ENCODE data around the gene KDM7A. TPM values are rescaled to one million over a fixed set of nuclear protein-coding genes. Genes with fewer than 3 reads are reported as not detected.

Gene KDM7A
- total RNA-seq, 4 donors from 2014 or later, result 38.0 to 59.3 (median 38.8) TPM

- peaks cover 0 to 29% (median 0%) of the 10 kb centered on the region in 4 donors for H3K4me1 ChIP-seq
- H3K36me3 ChIP-seq, result peaks cover 0 to 7% (median 0%) of the 10 kb centered on the region in 3 donors
- no peak for DNase-seq
- H3K4me3 ChIP-seq, result no peak overlapping the region
- no peaks in the 10 kb centered on the region for H3K27me3 ChIP-seq
- H3K27ac ChIP-seq, result no peak overlapping the region
- TF ChIP-seq POLR2A (IDR thresholded peaks at IDR 0.05) (no peak), CTCF (IDR thresholded peaks at IDR 0.05) (no peak)
- H3K9me3 ChIP-seq, result no peaks in the 10 kb centered on the region
Observed at GRCh38 chr7:140141256-140141655, 35.5 kb downstream of the KDM7A start.

GRCh38 chr7:140137078-140137477, 39.7 kb downstream of the KDM7A start:
- H3K36me3 ChIP-seq, result peaks cover 0 to 20% (median 0%) of the 10 kb centered on the region in 3 donors
- no peak overlapping the region for H3K4me3 ChIP-seq
- H3K9me3 ChIP-seq, result no peaks in the 10 kb centered on the region
- no peak overlapping the region for H3K27ac ChIP-seq
- peaks cover 0 to 30% (median 0%) of the 10 kb centered on the region in 4 donors for H3K4me1 ChIP-seq
- DNase-seq, result no peak
- no peak for TF ChIP-seq POLR2A (IDR thresholded peaks at IDR 0.05)
- TF ChIP-seq CTCF (IDR thresholded peaks at IDR 0.05), result no peak
- H3K27me3 ChIP-seq, result no peaks in the 10 kb centered on the region

GRCh38 chr7:140136073-140136472, 40.7 kb downstream of the KDM7A start:
- Histone ChIP-seq H3K4me3 (no peak overlapping the region), H3K4me1 (peaks cover 0 to 24% (median 0%) of the 10 kb centered on the region in 4 donors), H3K36me3 (peaks cover 0 to 28% (median 0%) of the 10 kb centered on the region in 3 donors), H3K27me3 (no peaks in the 10 kb centered on the region), H3K9me3 (no peaks in the 10 kb centered on the region), H3K27ac (no peak overlapping the region)
- DNase-seq, result no peak
- no peak for TF ChIP-seq CTCF (IDR thresholded peaks at IDR 0.05)
- no peak for TF ChIP-seq POLR2A (IDR thresholded peaks at IDR 0.05)

GRCh38 chr7:140134039-140134438, 42.7 kb downstream of the KDM7A start:
- Histone ChIP-seq H3K36me3 (peaks cover 0 to 32% (median 0%) of the 10 kb centered on the region in 3 donors), H3K27me3 (no peaks in the 10 kb centered on the region), H3K4me1 (peaks cover 0 to 13% (median 0%) of the 10 kb centered on the region in 4 donors), H3K27ac (no peak overlapping the region), H3K4me3 (no peak overlapping the region), H3K9me3 (no peaks in the 10 kb centered on the region)
- no peak for DNase-seq
- no peak for TF ChIP-seq CTCF (IDR thresholded peaks at IDR 0.05)
- TF ChIP-seq POLR2A (IDR thresholded peaks at IDR 0.05), result no peak

GRCh38 chr7:140127360-140128127, 49.2 kb downstream of the KDM7A start:
- Histone ChIP-seq H3K4me1 (no peaks in the 10 kb centered on the region), H3K27ac (no peak overlapping the region), H3K27me3 (no peaks in the 10 kb centered on the region), H3K4me3 (no peak overlapping the region), H3K36me3 (peaks cover 0 to 76% (median 0%) of the 10 kb centered on the region in 3 donors), H3K9me3 (no peaks in the 10 kb centered on the region)
- TF ChIP-seq CTCF (IDR thresholded peaks at IDR 0.05), result no peak
- TF ChIP-seq POLR2A (IDR thresholded peaks at IDR 0.05), result no peak
- DNase-seq, result no peak

All from Peyer's patch (tissue), 4 donors.